Keratinocyte (primary cell): ENCODE measurements around the gene EEF1E1.

ENCODE experiments used
- EZH2 ChIP-seq: IDR thresholded peaks from one replicate; pipeline ENCODE4 v1.6.1; 2012; ENCODE audit warnings: inconsistent platforms, mild to moderate bottlenecking, low read length, moderate library complexity
- TF ChIP-seq, protein P1 (sequence below), 3 experiments: IDR thresholded peaks in 1 of 3; conservative IDR thresholded peaks in 1 of 3; optimal IDR thresholded peaks in 1 of 3; 2 replicates in 2 of 3; 3 replicates in 1 of 3; pipeline versions ENCODE3 to v1.5.1; 2011; ENCODE audit warnings: low read length in 3 of 3, mild to moderate bottlenecking in 3 of 3, moderate library complexity in 2 of 3, control low read depth in 1 of 3, inconsistent platforms in 1 of 3; ENCODE audit not compliant: insufficient read depth in 2 of 3; ENCODE audit errors: extremely low read depth in 1 of 3

DNA sequence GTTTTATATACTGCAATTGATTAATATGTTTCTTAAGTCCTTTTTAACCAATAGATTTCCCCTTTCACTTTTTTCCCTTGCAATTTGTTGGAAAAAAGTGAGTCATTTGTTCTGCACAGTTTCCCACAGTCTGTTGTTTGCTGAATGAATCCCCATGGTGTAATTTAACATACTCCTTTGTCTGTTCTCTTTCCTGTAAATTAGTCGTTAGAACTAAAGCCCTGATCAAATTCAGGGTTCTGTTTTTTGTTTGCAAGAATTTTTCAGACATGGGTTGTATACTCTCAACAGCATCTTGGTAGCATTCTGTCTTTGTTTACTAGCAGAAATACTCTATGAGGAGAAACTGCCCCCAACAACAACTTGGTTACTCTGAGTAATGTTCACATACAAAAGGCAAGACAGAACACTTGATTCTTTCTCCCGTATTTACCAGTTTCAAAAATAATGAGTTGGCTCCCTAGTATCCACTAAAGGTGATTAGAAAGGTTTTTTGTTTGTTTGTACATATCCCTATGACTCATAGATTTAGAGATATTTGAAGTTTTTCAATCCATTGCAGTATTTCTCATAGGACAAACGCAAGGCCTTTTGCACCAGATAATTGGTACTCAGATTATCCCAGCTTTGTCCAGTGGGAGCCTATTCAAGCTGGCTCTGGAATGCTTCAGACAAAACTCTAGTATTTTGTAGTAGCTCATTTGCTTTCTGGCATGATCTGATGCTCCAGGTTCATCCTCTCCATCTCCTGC, 54.6 kb downstream of the EEF1E1 start:
- TF ChIP-seq, protein P1, sequence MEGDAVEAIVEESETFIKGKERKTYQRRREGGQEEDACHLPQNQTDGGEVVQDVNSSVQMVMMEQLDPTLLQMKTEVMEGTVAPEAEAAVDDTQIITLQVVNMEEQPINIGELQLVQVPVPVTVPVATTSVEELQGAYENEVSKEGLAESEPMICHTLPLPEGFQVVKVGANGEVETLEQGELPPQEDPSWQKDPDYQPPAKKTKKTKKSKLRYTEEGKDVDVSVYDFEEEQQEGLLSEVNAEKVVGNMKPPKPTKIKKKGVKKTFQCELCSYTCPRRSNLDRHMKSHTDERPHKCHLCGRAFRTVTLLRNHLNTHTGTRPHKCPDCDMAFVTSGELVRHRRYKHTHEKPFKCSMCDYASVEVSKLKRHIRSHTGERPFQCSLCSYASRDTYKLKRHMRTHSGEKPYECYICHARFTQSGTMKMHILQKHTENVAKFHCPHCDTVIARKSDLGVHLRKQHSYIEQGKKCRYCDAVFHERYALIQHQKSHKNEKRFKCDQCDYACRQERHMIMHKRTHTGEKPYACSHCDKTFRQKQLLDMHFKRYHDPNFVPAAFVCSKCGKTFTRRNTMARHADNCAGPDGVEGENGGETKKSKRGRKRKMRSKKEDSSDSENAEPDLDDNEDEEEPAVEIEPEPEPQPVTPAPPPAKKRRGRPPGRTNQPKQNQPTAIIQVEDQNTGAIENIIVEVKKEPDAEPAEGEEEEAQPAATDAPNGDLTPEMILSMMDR (optimal IDR thresholded peaks at IDR 0.05 in 1 of 3, IDR thresholded peaks at IDR 0.05 in 1 of 3, conservative IDR thresholded peaks at IDR 0.05 in 1 of 3; ENCODE audit: extremely low read depth in 1 of 3, insufficient read depth in 2 of 3, low read length in 3 of 3) = no peak
- TF ChIP-seq EZH2 = no peak
